C4-2B (cell line): ENCODE data around the gene RFC2.

ENCODE experiments used
- CTCF ChIP-seq: fragments of 450-650 bp; conservative IDR thresholded peaks from 2 replicates; pipeline ENCODE4 v1.5.1; 2017; ENCODE audit warnings: mild to moderate bottlenecking
- ZFX ChIP-seq: fragments of 450-650 bp; IDR thresholded peaks from 2 replicates; pipeline ENCODE4 v1.6.1; 2017

- TF ChIP-seq CTCF (no peak), ZFX (no peak)
Measured at GRCh38 chr7:74197449-74198124, 56.6 kb downstream of the RFC2 start.
